HepG2 (cell line): Measurements from ENCODE around the gene GGNBP2. TPM values are rescaled to one million over a fixed set of nuclear protein-coding genes. Genes with fewer than 3 reads are reported as not detected.

Experiments used
- ARNT ChIP-seq: fragments of 450-650 bp; IDR thresholded peaks from 2 replicates; pipeline ENCODE4 v1.6.1; 2017
- CREB1 ChIP-seq, 2 experiments: fragments of 450-650 bp in 1 of 2; IDR thresholded peaks; 2 replicates each; pipeline ENCODE4 v1.6.1; 2016 to 2017; ENCODE audit warnings: control low read depth in 1 of 2, mild to moderate bottlenecking in 1 of 2, missing compliant biosample characterization in 1 of 2, missing genetic modification characterization in 1 of 2
- PRPF4 ChIP-seq: fragments of 200-400 bp; formaldehyde crosslinking; IDR thresholded peaks from 2 replicates; pipeline ENCODE4 v1.6.1; 2016; ENCODE audit warnings: low read length, low read depth; ENCODE audit not compliant: poor library complexity, severe bottlenecking
- TOPORS ChIP-seq: sonication (generic); formaldehyde crosslinking; IDR thresholded peaks from 2 replicates; pipeline ENCODE4 v1.8.0; 2023; ENCODE audit warnings: mild to moderate bottlenecking, missing genetic modification reagents
- ZNF256 ChIP-seq: sonication (generic); formaldehyde crosslinking; conservative IDR thresholded peaks from 2 replicates; pipeline ENCODE4 v1.4.0; 2020; ENCODE audit warnings: missing genetic modification reagents
- ZNF549 ChIP-seq: sonication (generic); formaldehyde crosslinking; IDR thresholded peaks from 2 replicates; pipeline ENCODE4 v1.5.0; 2020; ENCODE audit warnings: missing genetic modification reagents
- ZNF660 ChIP-seq: sonication (generic); formaldehyde crosslinking; IDR thresholded peaks from 2 replicates; pipeline ENCODE4 v1.5.1; 2020; ENCODE audit warnings: mild to moderate bottlenecking, low read depth, missing genetic modification reagents, borderline replicate concordance
- polyA plus RNA-seq, 8 experiments: library from polyadenylated mRNA; depleted of rRNA in 3 of 8; stranded (reverse) in 7 of 8; unstranded in 1 of 8; fragments of >200 nt; fragmentation: Illumina TruSeq in 4 of 8; extraction: Trizol in 4 of 8; gene quantifications; 2 replicates each; pipeline versions ENCODE4 v1.2.1 to v1.2.3, GENCODE V29; 2011 to 2016; ENCODE audit warnings: low read depth in 4 of 8, missing spikeins in 1 of 8, mixed read lengths in 1 of 8; ENCODE audit not compliant: insufficient read depth in 1 of 8
- total RNA-seq, 5 experiments: library from RNA; depleted of rRNA; stranded (reverse); fragments of >200 nt; fragmentation: Illumina TruSeq; extraction: Trizol; gene quantifications; 2 replicates each; pipeline ENCODE4 v1.2.3, GENCODE V29; 2016; ENCODE audit warnings: low read depth in 1 of 5
- TF ChIP-seq, protein P1 (sequence below): sonication (generic); formaldehyde crosslinking; IDR thresholded peaks from 2 replicates; pipeline ENCODE4 v1.5.1; 2020; ENCODE audit warnings: missing genetic modification reagents, mild to moderate bottlenecking, borderline replicate concordance
- TF ChIP-seq, protein P2 (sequence below): sonication (generic); formaldehyde crosslinking; conservative IDR thresholded peaks from 2 replicates; pipeline ENCODE4 v1.4.0; 2020; ENCODE audit warnings: missing genetic modification reagents
- TF ChIP-seq, protein P3 (sequence below): sonication (generic); formaldehyde crosslinking; conservative IDR thresholded peaks from 2 replicates; pipeline ENCODE4 v1.8.1; 2023; ENCODE audit warnings: missing genetic modification reagents

GGNBP2 gene
- total and polyA plus RNA-seq, 2 of the 13 experiments (the other 11 are each of a cell fraction or from before 2014, with no cell fraction given) = 53.3 to 84.2 TPM

DNA sequence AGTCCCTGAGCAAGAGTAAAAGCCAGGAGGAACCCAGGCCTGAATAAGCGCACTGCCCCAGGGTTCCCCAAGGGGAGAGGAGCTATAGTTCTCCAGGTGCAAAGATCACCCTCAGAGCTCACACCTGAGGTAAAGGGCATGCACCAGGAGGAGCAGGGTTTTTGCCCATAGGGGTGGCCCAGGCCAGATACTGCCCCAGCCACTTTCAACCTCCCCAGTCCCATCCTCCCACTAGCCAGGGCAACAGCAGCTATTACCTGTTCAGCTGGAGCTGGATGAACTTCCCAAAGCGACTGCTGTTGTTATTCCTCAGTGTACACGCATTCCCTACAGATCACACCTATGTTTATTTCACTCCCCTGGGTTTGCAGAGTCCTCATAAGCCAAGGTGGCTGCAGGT lies 29.9 kb upstream of the GGNBP2 start (continued):
- TF ChIP-seq CREB1 (IDR thresholded peaks at IDR 0.05) (no peak), CREB1 (CRISPR knock-in tag; IDR thresholded peaks at IDR 0.05) (no peak), ZNF660 (CRISPR knock-in tag) (no peak), ZNF256 (CRISPR knock-in tag) (no peak), ZNF549 (CRISPR knock-in tag) (no peak), PRPF4 (no peak), ARNT (no peak), TOPORS (no peak)
- TF ChIP-seq, protein P1, sequence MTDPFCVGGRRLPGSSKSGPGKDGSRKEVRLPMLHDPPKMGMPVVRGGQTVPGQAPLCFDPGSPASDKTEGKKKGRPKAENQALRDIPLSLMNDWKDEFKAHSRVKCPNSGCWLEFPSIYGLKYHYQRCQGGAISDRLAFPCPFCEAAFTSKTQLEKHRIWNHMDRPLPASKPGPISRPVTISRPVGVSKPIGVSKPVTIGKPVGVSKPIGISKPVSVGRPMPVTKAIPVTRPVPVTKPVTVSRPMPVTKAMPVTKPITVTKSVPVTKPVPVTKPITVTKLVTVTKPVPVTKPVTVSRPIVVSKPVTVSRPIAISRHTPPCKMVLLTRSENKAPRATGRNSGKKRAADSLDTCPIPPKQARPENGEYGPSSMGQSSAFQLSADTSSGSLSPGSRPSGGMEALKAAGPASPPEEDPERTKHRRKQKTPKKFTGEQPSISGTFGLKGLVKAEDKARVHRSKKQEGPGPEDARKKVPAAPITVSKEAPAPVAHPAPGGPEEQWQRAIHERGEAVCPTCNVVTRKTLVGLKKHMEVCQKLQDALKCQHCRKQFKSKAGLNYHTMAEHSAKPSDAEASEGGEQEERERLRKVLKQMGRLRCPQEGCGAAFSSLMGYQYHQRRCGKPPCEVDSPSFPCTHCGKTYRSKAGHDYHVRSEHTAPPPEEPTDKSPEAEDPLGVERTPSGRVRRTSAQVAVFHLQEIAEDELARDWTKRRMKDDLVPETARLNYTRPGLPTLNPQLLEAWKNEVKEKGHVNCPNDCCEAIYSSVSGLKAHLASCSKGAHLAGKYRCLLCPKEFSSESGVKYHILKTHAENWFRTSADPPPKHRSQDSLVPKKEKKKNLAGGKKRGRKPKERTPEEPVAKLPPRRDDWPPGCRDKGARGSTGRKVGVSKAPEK = no peak
- TF ChIP-seq, protein P2, sequence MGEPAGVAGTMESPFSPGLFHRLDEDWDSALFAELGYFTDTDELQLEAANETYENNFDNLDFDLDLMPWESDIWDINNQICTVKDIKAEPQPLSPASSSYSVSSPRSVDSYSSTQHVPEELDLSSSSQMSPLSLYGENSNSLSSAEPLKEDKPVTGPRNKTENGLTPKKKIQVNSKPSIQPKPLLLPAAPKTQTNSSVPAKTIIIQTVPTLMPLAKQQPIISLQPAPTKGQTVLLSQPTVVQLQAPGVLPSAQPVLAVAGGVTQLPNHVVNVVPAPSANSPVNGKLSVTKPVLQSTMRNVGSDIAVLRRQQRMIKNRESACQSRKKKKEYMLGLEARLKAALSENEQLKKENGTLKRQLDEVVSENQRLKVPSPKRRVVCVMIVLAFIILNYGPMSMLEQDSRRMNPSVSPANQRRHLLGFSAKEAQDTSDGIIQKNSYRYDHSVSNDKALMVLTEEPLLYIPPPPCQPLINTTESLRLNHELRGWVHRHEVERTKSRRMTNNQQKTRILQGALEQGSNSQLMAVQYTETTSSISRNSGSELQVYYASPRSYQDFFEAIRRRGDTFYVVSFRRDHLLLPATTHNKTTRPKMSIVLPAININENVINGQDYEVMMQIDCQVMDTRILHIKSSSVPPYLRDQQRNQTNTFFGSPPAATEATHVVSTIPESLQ (CRISPR knock-in tag) = no peak
- TF ChIP-seq, protein P3, sequence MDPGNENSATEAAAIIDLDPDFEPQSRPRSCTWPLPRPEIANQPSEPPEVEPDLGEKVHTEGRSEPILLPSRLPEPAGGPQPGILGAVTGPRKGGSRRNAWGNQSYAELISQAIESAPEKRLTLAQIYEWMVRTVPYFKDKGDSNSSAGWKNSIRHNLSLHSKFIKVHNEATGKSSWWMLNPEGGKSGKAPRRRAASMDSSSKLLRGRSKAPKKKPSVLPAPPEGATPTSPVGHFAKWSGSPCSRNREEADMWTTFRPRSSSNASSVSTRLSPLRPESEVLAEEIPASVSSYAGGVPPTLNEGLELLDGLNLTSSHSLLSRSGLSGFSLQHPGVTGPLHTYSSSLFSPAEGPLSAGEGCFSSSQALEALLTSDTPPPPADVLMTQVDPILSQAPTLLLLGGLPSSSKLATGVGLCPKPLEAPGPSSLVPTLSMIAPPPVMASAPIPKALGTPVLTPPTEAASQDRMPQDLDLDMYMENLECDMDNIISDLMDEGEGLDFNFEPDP (CRISPR knock-in tag) = no peak
